Neuronal stem cell (in vitro differentiated cells): ENCODE measurements around the gene GATM.

ENCODE experiments used
- DNase-seq: peaks from one replicate; pipeline ENCODE4 v3.0.0-alpha.2; 2013; ENCODE audit warnings: low spot score
- H2AFZ ChIP-seq: one replicate; pipeline ENCODE4 v1.6.1; 2013; ENCODE audit warnings: mild to moderate bottlenecking, low read length, inconsistent platforms
- H2AK5ac ChIP-seq: 2 replicates; pipeline ENCODE4 v1.6.1; 2013; ENCODE audit warnings: low read depth, mild to moderate bottlenecking, inconsistent platforms, low read length, moderate library complexity, mixed read lengths
- H2BK120ac ChIP-seq: 2 replicates; pipeline ENCODE4 v1.6.1; 2013; ENCODE audit warnings: low read depth, mild to moderate bottlenecking, inconsistent platforms, low read length, moderate library complexity, mixed read lengths
- H2BK12ac ChIP-seq: one replicate; pipeline ENCODE4 v1.6.1; 2013; ENCODE audit warnings: low read length, inconsistent platforms
- H2BK15ac ChIP-seq: 2 replicates; pipeline ENCODE4 v1.6.1; 2013; ENCODE audit warnings: mild to moderate bottlenecking, low read length, inconsistent platforms, mixed read lengths
- H2BK5ac ChIP-seq: one replicate; pipeline ENCODE4 v1.6.1; 2013; ENCODE audit warnings: inconsistent platforms, mild to moderate bottlenecking, low read length, moderate library complexity
- H3K14ac ChIP-seq: one replicate; pipeline ENCODE4 v1.6.1; 2013; ENCODE audit warnings: low read length, inconsistent platforms
- H3K18ac ChIP-seq: 2 replicates; pipeline ENCODE4 v1.6.1; 2013; ENCODE audit warnings: low read length, inconsistent platforms
- H3K23ac ChIP-seq: 2 replicates; pipeline ENCODE4 v1.6.1; 2013; ENCODE audit warnings: low read depth, mild to moderate bottlenecking, mixed read lengths, low read length, inconsistent platforms; ENCODE audit not compliant: poor library complexity
- H3K27ac ChIP-seq: replicated peaks from 3 replicates; pipeline ENCODE4 v1.5.1; 2013; ENCODE audit warnings: low read length, inconsistent platforms
- H3K27me3 ChIP-seq, 3 experiments: 2 replicates each; pipeline ENCODE4 v1.6.1; 2013; ENCODE audit warnings: low read length in 3 of 3, mild to moderate bottlenecking in 2 of 3, inconsistent platforms in 1 of 3, low read depth in 1 of 3, mixed read lengths in 1 of 3, moderate library complexity in 1 of 3; ENCODE audit not compliant: control insufficient read depth in 3 of 3, insufficient read depth in 3 of 3
- H3K36me3 ChIP-seq, 2 donors: replicated peaks in 1 of 2; 2 replicates each; pipeline ENCODE4 v1.6.1; 2013; ENCODE audit warnings: low read length in 2 of 2; ENCODE audit not compliant: control insufficient read depth in 2 of 2, insufficient read depth in 2 of 2
- H3K4ac ChIP-seq: 2 replicates; pipeline ENCODE4 v1.6.1; 2013; ENCODE audit warnings: inconsistent platforms, mild to moderate bottlenecking, low read length, moderate library complexity
- H3K4me1 ChIP-seq, 2 donors: 1 replicate in 1 of 2; 2 replicates in 1 of 2; pipeline ENCODE4 v1.6.1; 2013; ENCODE audit warnings: low read length in 2 of 2, low read depth in 1 of 2; ENCODE audit not compliant: control insufficient read depth in 2 of 2, insufficient read depth in 1 of 2
- H3K4me2 ChIP-seq: one replicate; pipeline ENCODE4 v1.6.1; 2013; ENCODE audit warnings: mild to moderate bottlenecking, low read length, inconsistent platforms; ENCODE audit not compliant: insufficient read depth, poor library complexity, severe bottlenecking
- H3K4me3 ChIP-seq, 2 donors: 2 replicates each; pipeline ENCODE4 v1.5.1; 2013; ENCODE audit warnings: low read length in 2 of 2, mild to moderate bottlenecking in 2 of 2, inconsistent platforms in 1 of 2, moderate library complexity in 1 of 2
- H3K79me1 ChIP-seq: one replicate; pipeline ENCODE4 v1.6.1; 2013; ENCODE audit warnings: low read depth, mild to moderate bottlenecking, inconsistent platforms, low read length, moderate library complexity
- H3K9ac ChIP-seq: one replicate; pipeline ENCODE4 v1.6.1; 2013; ENCODE audit warnings: mild to moderate bottlenecking, low read depth, low read length, inconsistent platforms; ENCODE audit not compliant: poor library complexity
- H3K9me3 ChIP-seq, 2 donors: replicated peaks in 1 of 2; 2 replicates each; pipeline versions ENCODE3 to v1.6.1; 2013; ENCODE audit warnings: low read length in 2 of 2, mild to moderate bottlenecking in 2 of 2, inconsistent platforms in 1 of 2, low read depth in 1 of 2, mixed read lengths in 1 of 2, moderate library complexity in 1 of 2; ENCODE audit not compliant: control insufficient read depth in 2 of 2, insufficient read depth in 1 of 2
- H4K8ac ChIP-seq: one replicate; pipeline ENCODE4 v1.6.1; 2013; ENCODE audit warnings: low read depth, mild to moderate bottlenecking, inconsistent platforms, low read length, moderate library complexity
- H4K91ac ChIP-seq: one replicate; pipeline ENCODE4 v1.6.1; 2013; ENCODE audit warnings: low read length, low read depth, mild to moderate bottlenecking, inconsistent platforms; ENCODE audit not compliant: poor library complexity
- WGBS, 2 donors: extraction: QIAGEN DNeasy Blood & Tissue Kit; methylation state at CpG; one replicate each; pipeline ENCODE4 v1.1.7; 2013; ENCODE audit warnings: missing lambda C conversion rate in 2 of 2, mixed read lengths in 1 of 2; ENCODE audit not compliant: insufficient read length in 2 of 2, insufficient replicate concordance in 1 of 2; ENCODE audit errors: extremely low coverage in 2 of 2; 5-methylcytosine and 5-hydroxymethylcytosine counted together

GATM gene

DNA sequence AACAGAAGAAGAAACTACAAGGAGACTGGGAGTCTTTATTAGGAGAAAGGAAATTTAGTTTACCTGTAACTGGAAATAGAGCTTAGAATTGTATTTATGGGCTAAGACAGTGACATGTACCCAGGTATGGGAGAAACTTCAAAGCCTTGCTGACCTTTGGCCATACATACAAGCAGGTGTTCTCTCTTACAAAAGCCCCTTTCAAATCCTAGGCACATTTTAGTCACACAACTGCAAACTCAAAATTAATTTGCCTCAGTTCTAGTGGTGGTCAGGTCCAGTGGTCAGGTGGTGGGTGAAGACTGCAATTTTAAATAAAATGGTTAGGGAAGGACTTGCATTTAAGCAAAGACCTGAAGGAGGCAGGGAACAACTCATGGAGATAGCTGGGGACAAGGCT, 30.4 kb downstream of the GATM start:
- no peak overlapping the region for H2BK5ac ChIP-seq
- no peaks in the 10 kb centered on the region for H3K27me3 ChIP-seq
- no peak overlapping the region for H3K23ac ChIP-seq
- no peak overlapping the region for H2AK5ac ChIP-seq
- H3K27ac ChIP-seq, result no peak overlapping the region
- no peaks in the 10 kb centered on the region for H3K79me1 ChIP-seq
- H3K9ac ChIP-seq, result no peak overlapping the region
- no peak overlapping the region for H3K4ac ChIP-seq
- no peaks in the 10 kb centered on the region for H3K4me1 ChIP-seq
- no peak for DNase-seq
- H4K8ac ChIP-seq, result no peak overlapping the region
- no peak overlapping the region for H3K14ac ChIP-seq
- H3K36me3 ChIP-seq, result no peaks in the 10 kb centered on the region
- H2BK120ac ChIP-seq, result no peak overlapping the region
- no peak overlapping the region for H4K91ac ChIP-seq
- no peak overlapping the region for H2BK12ac ChIP-seq
- no peak overlapping the region for H2BK15ac ChIP-seq
- H2AFZ ChIP-seq, result no peak overlapping the region
- no peak overlapping the region for H3K18ac ChIP-seq
- H3K4me3 ChIP-seq, result no peak overlapping the region
- H3K4me2 ChIP-seq, result no peak overlapping the region
- no peaks in the 10 kb centered on the region for H3K9me3 ChIP-seq

GRCh38 chr15:45347033-45347432, 31.3 kb downstream of the GATM start:
- H3K9me3 ChIP-seq, result no peaks in the 10 kb centered on the region
- H3K4me2 ChIP-seq, result no peak overlapping the region
- DNase-seq, result no peak
- H3K14ac ChIP-seq, result no peak overlapping the region
- WGBS, 2 donors, result no CpG with 5 or more reads among the region's 4 CpGs
- H3K4me3 ChIP-seq, result no peak overlapping the region
- peak overlapping the region; percentile 66 for H2AFZ ChIP-seq
- no peak overlapping the region for H3K27ac ChIP-seq
- H3K18ac ChIP-seq, result no peak overlapping the region
- no peak overlapping the region for H3K23ac ChIP-seq
- no peak overlapping the region for H2BK12ac ChIP-seq
- no peak overlapping the region for H2BK120ac ChIP-seq
- no peak overlapping the region for H4K8ac ChIP-seq
- no peak overlapping the region for H4K91ac ChIP-seq
- no peaks in the 10 kb centered on the region for H3K36me3 ChIP-seq
- H3K79me1 ChIP-seq, result no peaks in the 10 kb centered on the region
- no peak overlapping the region for H2AK5ac ChIP-seq
- no peak overlapping the region for H2BK15ac ChIP-seq
- H2BK5ac ChIP-seq, result no peak overlapping the region
- no peak overlapping the region for H3K9ac ChIP-seq
- no peaks in the 10 kb centered on the region for H3K27me3 ChIP-seq
- H3K4ac ChIP-seq, result no peak overlapping the region
- no peaks in the 10 kb centered on the region for H3K4me1 ChIP-seq

DNA sequence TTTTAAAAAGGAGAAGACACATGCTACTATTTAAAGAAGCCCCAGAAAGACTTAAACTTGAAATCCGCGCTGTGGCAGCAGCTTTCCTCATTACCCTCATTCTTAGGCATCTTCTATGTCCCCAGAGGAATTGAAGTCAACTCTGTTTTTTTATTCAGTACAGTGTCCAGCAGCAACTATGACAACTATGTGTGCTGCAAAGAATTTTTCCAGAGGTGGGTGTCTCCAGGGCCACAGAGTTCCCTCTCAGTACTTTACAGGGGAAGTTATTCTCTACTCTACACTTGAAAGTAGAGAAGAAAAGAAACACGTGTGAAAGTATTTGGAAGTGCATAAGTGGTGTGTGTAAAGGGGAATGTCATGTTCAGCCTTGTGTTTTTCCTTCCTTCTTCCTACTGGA, 32.0 kb downstream of the GATM start:
- no peaks in the 10 kb centered on the region for H3K4me1 ChIP-seq
- no peak overlapping the region for H2BK120ac ChIP-seq
- no peak overlapping the region for H3K9ac ChIP-seq
- no peak overlapping the region for H3K4ac ChIP-seq
- no peak overlapping the region for H3K27ac ChIP-seq
- WGBS, 2 donors, result no CpG with 5 or more reads among the region's 3 CpGs
- no peaks in the 10 kb centered on the region for H3K79me1 ChIP-seq
- no peak overlapping the region for H3K4me2 ChIP-seq
- H2BK5ac ChIP-seq, result no peak overlapping the region
- DNase-seq, result no peak
- no peak overlapping the region for H4K91ac ChIP-seq
- H3K36me3 ChIP-seq, result no peaks in the 10 kb centered on the region
- H3K4me3 ChIP-seq, result no peak overlapping the region
- no peak overlapping the region for H3K14ac ChIP-seq
- no peak overlapping the region for H2BK15ac ChIP-seq
- H3K27me3 ChIP-seq, result no peaks in the 10 kb centered on the region
- H2BK12ac ChIP-seq, result no peak overlapping the region
- H2AFZ ChIP-seq, result peak overlapping the region; percentile 66
- H3K23ac ChIP-seq, result no peak overlapping the region
- no peak overlapping the region for H4K8ac ChIP-seq
- no peaks in the 10 kb centered on the region for H3K9me3 ChIP-seq
- no peak overlapping the region for H3K18ac ChIP-seq
- no peak overlapping the region for H2AK5ac ChIP-seq

DNA sequence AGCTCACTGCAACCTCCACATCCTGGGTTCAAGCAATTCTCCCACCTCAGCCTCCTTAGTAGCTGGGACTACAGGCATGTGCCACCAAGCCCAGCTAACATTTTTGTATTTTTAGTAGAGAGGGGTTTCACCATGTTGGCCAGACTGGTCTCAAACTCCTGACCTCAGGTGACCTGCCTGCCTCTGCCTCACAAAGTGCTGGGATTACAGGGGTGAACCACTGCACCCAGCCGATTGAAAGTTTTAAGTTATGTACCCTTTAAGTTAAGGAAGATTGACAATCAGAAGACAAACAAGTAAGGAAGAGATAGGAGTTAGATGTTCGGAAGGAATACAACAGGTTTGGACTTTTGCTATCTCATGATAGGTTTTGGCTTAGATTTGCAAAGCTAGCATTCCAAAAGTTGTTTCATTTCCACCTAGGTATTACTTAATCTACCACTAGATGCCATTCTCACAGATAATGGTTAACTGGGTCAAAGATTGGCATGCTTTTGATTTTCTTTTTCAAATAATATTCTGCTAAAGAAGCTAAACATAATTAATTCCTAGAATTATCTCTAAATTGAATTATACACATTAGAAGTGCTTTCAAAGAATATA, 35.0 kb downstream of the GATM start:
- no peaks in the 10 kb centered on the region for H3K27me3 ChIP-seq
- no peak overlapping the region for H2BK120ac ChIP-seq
- H3K36me3 ChIP-seq, result no peaks in the 10 kb centered on the region
- H3K79me1 ChIP-seq, result no peaks in the 10 kb centered on the region
- DNase-seq, result no peak
- no peak overlapping the region for H2BK12ac ChIP-seq
- no peak overlapping the region for H2BK5ac ChIP-seq
- no peak overlapping the region for H3K4me2 ChIP-seq
- no peak overlapping the region for H2AFZ ChIP-seq
- no CpG with 5 or more reads among the region's 2 CpGs for WGBS, 2 donors
- no peak overlapping the region for H3K18ac ChIP-seq
- H3K14ac ChIP-seq, result no peak overlapping the region
- no peak overlapping the region for H3K4me3 ChIP-seq
- H3K4me1 ChIP-seq, result no peaks in the 10 kb centered on the region
- no peaks in the 10 kb centered on the region for H3K9me3 ChIP-seq
- no peak overlapping the region for H4K91ac ChIP-seq
- no peak overlapping the region for H2BK15ac ChIP-seq
- H4K8ac ChIP-seq, result no peak overlapping the region
- H3K9ac ChIP-seq, result no peak overlapping the region
- no peak overlapping the region for H3K4ac ChIP-seq
- H3K27ac ChIP-seq, result no peak overlapping the region
- H2AK5ac ChIP-seq, result no peak overlapping the region
- H3K23ac ChIP-seq, result no peak overlapping the region
